Activated effector memory CD4-positive, alpha-beta T cell treated with Interleukin-2 at 50 U/mL for 16 hours (primary cell): ENCODE data around the gene PPP4R2.
"Not testable (repeated sequence)": the region's sequence is repeated elsewhere in the genome, so short reads cannot be mapped to it uniquely, and the experiment has no call there.

ENCODE experiments used
- DNase-seq: peaks from one replicate; pipeline ENCODE4 v3.0.0-alpha.2; 2020

PPP4R2 gene

GRCh38 chr3:73026760-73027113, 30.1 kb downstream of the PPP4R2 start:
- DNase-seq, result no peak

- no peak for DNase-seq
Observed at GRCh38 chr3:73028803-73029202, 32.2 kb downstream of the PPP4R2 start.

GRCh38 chr3:73029321-73029796, 32.7 kb downstream of the PPP4R2 start:
- no peak for DNase-seq

DNA sequence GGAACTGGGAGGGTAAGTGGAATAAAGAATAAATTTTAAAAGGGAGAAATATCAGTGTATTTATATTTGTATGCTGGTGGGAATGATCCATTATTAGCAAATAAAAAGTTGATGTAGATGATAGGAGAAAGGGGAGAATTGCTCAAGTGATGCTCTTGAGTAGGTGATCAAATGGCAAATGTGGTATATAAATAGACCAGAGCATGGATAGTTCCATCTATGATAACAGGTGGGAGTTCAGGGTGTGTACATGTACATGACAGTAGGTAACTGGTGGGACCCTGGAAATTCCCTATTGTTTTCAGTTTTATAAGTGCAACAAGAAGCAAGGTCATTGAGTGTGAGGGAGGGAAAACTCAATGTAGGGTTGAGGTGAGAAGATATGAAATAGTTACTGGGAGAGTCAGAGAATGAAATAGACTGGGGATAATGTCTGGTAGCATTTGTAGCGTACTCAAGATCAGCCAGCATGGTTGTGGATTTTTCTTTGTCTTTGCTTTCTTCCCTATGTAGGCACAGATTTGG, 33.5 kb downstream of the PPP4R2 start:
- DNase-seq, result no peak

GRCh38 chr3:73031573-73032103, 35.0 kb downstream of the PPP4R2 start:
- DNase-seq, result no peak

- DNase-seq, result no peak
Observed at GRCh38 chr3:73036694-73037591, 40.3 kb downstream of the PPP4R2 start.

DNA sequence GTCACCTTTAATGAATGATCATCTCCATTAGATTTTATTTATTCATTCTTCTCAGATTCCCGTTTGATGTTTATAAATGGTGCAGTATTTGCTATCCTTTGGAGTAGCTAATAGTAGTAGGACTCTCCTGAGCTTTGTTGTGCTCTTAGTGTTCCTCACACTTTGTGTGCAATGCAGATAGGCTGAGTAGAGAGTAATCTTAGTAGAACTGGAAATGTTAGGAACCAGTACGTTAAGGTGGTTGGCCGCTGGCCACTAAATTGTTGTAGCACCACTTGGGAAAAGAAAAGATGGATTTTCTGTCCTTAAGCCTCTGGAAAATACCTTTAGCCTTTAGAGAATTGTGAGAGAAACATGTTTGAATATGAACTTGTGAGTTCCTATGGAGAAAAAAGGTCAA, 44.9 kb downstream of the PPP4R2 start:
- no peak for DNase-seq

DNA sequence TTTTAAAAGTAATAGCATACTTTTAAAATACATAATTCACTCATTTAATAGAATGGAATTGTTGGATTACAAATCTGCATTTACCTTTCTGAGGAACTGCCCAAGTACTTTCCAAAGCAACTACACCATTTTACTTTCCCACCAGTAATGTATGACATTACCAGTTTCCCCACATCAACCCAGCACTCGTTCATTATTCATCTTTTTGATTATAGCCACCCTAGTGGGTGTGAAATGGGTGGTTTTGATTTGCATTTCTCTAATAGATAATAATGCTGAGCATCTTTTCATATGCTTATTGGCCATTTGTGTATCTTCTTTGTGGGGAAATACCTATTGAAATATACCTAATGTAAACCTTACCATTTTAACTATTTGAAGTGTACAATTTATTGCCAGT, 46.8 kb downstream of the PPP4R2 start:
- no peak for DNase-seq

DNA sequence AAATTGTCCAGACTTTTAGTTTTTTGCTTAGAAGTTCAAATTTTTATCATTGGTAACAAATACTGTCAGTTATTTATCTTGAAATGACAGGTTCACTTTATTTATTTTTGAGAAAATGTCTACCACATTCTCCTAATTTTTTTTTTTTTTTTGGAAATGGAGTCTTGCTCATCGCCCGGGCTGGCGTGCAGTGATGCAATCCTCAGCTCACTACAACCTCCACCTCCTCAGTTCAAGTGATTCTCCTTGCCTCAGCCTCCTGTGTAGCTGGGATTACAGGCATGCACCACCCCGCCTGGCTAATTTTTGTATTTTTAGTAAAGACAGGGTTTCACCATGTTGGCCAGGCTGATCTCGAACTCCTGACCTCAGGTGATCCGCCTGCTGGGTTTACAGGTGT, 48.8 kb downstream of the PPP4R2 start:
- DNase-seq, result no peak

- DNase-seq, result no peak
Observed at GRCh38 chr3:73046195-73046594, 49.6 kb downstream of the PPP4R2 start.

GRCh38 chr3:73049319-73049718, 52.7 kb downstream of the PPP4R2 start:
- no peak for DNase-seq

DNA sequence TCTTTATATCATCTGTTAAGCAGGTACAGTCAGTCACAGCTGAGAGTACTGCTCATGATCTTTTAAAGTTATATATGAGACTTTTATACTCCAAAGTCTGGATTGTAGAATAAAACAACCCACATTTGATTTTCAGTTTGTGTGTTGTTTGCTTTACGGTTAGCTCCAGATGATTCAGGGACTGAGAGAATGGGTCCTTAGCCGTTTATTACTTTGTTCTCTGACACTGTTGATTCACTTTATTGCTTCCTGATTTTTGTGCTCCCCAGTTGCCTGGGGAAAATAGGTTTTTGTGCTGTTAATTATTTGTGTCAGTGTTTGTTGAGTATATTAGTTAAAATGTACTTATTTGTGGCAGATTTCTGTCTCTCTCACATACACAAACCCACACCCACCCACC, 56.2 kb downstream of the PPP4R2 start:
- DNase-seq, result no peak

DNA sequence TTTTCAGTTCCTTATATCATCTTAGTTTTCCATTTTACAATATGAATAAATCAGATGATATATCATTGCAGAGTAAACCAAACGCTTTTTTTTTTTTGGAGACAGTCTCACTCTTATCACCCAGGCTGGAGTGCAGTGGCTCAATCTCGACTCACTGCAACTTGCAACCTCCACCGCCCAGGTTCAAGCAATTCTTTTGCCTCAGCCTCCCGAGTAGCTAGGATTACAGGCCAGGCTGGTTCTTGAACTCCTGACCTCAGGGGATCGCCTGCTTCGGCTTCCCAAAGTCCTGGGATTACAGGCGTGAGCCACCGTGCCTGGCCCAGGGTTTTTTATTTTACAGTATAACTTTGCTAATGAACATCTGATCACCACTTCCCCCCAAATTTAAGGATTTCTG, 59.0 kb downstream of the PPP4R2 start:
- DNase-seq, result no peak

- DNase-seq, result no peak
Observed at GRCh38 chr3:73056014-73056844, 59.6 kb downstream of the PPP4R2 start.

- no peak for DNase-seq
Observed at GRCh38 chr3:73056845-73057150, 60.2 kb downstream of the PPP4R2 start.

- no peak for DNase-seq
Observed at GRCh38 chr3:73060302-73060723, 63.7 kb downstream of the PPP4R2 start.

DNA sequence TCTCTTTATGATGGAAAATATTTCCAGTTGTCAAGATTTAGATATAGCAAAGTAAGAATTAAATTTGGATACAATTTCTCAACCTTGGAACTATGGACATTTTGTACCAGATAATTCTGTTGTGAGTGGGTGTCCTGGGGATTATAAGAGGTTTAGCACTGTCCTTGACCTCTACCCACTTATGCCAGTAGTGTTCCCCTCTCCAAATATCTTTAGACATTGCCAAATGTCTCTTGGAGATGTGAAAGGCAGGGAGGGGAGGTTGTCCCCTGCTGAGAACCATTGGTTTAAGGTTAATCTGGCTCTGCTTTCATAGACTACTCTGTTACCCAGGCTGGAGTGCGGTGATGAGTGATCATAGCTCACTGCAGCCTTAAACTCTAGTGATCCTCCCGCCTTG, 64.8 kb downstream of the PPP4R2 start, which contains the start of gene EBLN2:
EBLN2 (plus strand) TSS at position 244 of the 400 bp plus-strand sequence. CDS start 423 bp downstream, outside the sequence.
- DNase-seq, result no peak

GRCh38 chr3:73066243-73066642, 69.6 kb downstream of the PPP4R2 start:
- DNase-seq, result not testable (repeated sequence)

- DNase-seq, result no peak
Observed at GRCh38 chr3:73068419-73068818, 71.8 kb downstream of the PPP4R2 start.

- no peak for DNase-seq
Observed at GRCh38 chr3:73069187-73069586, 72.6 kb downstream of the PPP4R2 start.

DNA sequence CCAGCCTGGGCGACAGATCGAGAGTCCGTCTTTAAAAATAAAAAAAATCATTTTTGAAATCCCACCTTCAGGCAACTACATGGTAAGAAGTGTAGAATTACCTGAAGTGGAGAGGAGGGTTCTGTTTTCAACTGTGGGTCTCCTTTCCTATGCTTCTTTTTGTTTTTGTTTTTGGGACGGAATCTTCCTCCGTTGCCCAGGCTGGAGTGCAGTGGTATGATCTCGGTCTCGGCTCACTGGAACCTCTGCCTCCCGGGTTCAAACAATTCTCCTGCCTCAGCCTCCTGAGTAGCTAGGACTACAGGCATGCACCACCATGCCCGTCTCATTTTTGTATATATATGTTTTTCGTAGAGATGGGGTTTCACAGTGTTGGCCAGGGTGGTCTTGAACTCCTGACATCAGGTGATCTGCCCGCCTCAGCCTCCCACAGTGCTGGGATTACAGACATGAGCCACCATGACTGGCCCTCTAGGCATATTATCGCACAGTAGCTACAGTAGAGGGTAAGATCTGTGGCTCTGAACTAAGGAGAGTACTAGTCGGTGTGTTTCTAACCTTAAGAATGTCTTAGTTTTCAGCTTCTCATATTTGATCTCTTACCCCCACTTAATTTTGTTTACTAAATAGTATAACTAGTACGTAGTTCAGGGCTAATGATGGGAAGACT, 73.3 kb downstream of the PPP4R2 start:
- no peak for DNase-seq

GRCh38 chr3:73070675-73071575, 74.3 kb downstream of the PPP4R2 start:
- no peak for DNase-seq
